Neural crest cell (in vitro differentiated cells): ENCODE data around the gene CCDC198. TPM values are rescaled to one million over a fixed set of nuclear protein-coding genes. Genes with fewer than 3 reads are reported as not detected.
A peak's percentile ranks its signal among the peaks of the same experiment; 100 is the strongest.

Source experiments
- DNase-seq: peaks from one replicate; pipeline ENCODE4 v3.0.0; 2021; ENCODE audit warnings: low read depth, mixed read lengths, low spot score
- H3K27ac Mint-ChIP-seq: one replicate; pipeline ENCODE4 v1.8.0; 2021; ENCODE audit warnings: mild to moderate bottlenecking, mixed read lengths; ENCODE audit not compliant: unreplicated experiment
- H3K27me3 Mint-ChIP-seq: 2 replicates; pipeline ENCODE4 v1.8.0; 2021; ENCODE audit warnings: low read depth, mild to moderate bottlenecking, mixed read lengths
- H3K36me3 Mint-ChIP-seq: 2 replicates; pipeline ENCODE4 v1.8.0; 2021; ENCODE audit warnings: low read depth, mild to moderate bottlenecking, mixed read lengths
- H3K4me1 Mint-ChIP-seq: 2 replicates; pipeline ENCODE4 v1.8.0; 2021; ENCODE audit warnings: mixed read lengths
- H3K4me3 Mint-ChIP-seq: one replicate; pipeline ENCODE4 v1.8.0; 2021; ENCODE audit warnings: mild to moderate bottlenecking, mixed read lengths
- H3K9me3 Mint-ChIP-seq: 2 replicates; pipeline ENCODE4 v1.8.0; 2021; ENCODE audit warnings: mixed read lengths
- CTCF ChIP-seq: fragments of 200-600 bp; sonication (generic); conservative IDR thresholded peaks from 2 replicates; pipeline ENCODE4 v1.5.0; 2021; ENCODE audit warnings: antibody characterized with exemption, mild to moderate bottlenecking
- total RNA-seq: library from RNA; stranded (reverse); gene quantifications from 2 replicates; pipeline ENCODE4 v1.2.1, GENCODE V29; 2021

Gene CCDC198
- total RNA-seq, 1 donor from 2014 or later, result not detected

DNA sequence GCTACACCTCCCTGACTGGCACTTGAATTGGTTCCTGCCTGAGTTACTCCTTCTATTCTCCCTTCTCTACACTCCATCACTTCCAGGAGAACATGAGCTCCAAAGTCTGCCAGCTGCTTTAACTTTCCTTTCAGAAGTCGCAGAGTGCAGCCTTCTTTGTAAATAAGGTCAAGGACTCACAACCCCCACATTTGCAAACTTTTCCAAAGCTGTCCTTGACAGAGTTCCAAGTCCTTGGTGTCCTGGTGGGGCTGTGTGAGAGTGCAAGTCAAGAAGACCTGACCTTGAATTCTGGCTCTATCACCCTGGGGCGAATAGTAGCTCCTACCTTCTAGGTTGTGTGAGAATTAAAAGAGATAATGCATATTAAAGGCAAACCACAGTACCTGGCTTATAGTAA, 15.6 kb downstream of the CCDC198 start:
- Mint-ChIP-seq H3K4me3 (no peak overlapping the region), H3K9me3 (no peaks in the 10 kb centered on the region), H3K27ac (no peak overlapping the region), H3K36me3 (no peaks in the 10 kb centered on the region), H3K27me3 (peaks cover 6% of the 10 kb centered on the region), H3K4me1 (no peaks in the 10 kb centered on the region)
- TF ChIP-seq CTCF, result no peak
- no peak for DNase-seq

- no peak for TF ChIP-seq CTCF
- no peak overlapping the region for H3K27ac Mint-ChIP-seq
- no peaks in the 10 kb centered on the region for H3K27me3 Mint-ChIP-seq
- H3K4me1 Mint-ChIP-seq, result no peaks in the 10 kb centered on the region
- no peak overlapping the region for H3K4me3 Mint-ChIP-seq
- peaks cover 4% of the 10 kb centered on the region for H3K9me3 Mint-ChIP-seq
- H3K36me3 Mint-ChIP-seq, result no peaks in the 10 kb centered on the region
- no peak for DNase-seq
These were observed 22.7 kb downstream of the CCDC198 start for GRCh38 chr14:57470909-57471308.

DNA sequence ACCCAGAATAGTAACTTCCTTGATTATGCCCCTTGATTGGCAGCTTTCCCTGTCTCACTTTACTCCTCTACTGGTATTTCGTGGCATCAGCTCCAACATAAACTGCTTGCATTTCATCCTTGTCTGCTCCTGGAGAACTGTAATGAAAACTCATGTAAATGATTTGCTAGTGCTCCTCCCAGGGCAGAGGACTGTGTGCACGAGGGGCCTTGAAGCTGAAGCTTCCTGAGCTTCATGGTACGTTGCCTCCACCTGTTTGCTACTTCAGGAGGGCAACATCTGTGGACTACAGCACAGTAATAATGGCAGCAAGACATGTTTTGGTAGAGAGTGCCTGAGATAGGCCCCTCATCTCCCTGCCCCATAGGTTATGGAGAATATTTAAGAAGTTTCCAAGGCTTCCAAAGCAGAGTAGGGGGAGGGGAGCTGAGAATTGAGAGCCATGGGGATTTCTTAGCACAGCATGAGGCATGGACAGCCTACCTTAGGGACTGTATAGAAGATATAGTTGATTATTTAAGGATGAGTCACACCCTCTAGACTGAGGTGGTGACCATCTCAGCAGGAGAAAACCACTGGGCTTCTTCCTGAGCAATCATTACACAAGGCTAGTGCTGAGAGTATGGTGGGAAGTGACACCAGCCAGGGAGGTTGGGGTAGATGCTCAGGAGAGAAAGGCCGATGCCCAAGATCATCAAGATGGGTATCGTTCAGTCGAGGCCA, 29.5 kb downstream of the CCDC198 start:
- Mint-ChIP-seq H3K4me1 (no peaks in the 10 kb centered on the region), H3K4me3 (no peak overlapping the region), H3K27ac (peak overlapping the region; percentile 35), H3K9me3 (peaks cover 11% of the 10 kb centered on the region), H3K27me3 (no peaks in the 10 kb centered on the region), H3K36me3 (no peaks in the 10 kb centered on the region)
- no peak for DNase-seq
- TF ChIP-seq CTCF, result no peak

- Mint-ChIP-seq H3K4me3 (no peak overlapping the region), H3K9me3 (peaks cover 7% of the 10 kb centered on the region), H3K36me3 (no peaks in the 10 kb centered on the region), H3K27me3 (no peaks in the 10 kb centered on the region), H3K27ac (no peak overlapping the region), H3K4me1 (no peaks in the 10 kb centered on the region)
- TF ChIP-seq CTCF, result no peak
- no peak for DNase-seq
These were observed 31.1 kb downstream of the CCDC198 start for GRCh38 chr14:57462551-57462950.

- no peaks in the 10 kb centered on the region for H3K36me3 Mint-ChIP-seq
- no peak for TF ChIP-seq CTCF
- H3K27ac Mint-ChIP-seq, result no peak overlapping the region
- H3K27me3 Mint-ChIP-seq, result no peaks in the 10 kb centered on the region
- DNase-seq, result no peak
- peaks cover 8% of the 10 kb centered on the region for H3K9me3 Mint-ChIP-seq
- no peaks in the 10 kb centered on the region for H3K4me1 Mint-ChIP-seq
- H3K4me3 Mint-ChIP-seq, result no peak overlapping the region
These were observed 31.8 kb downstream of the CCDC198 start for GRCh38 chr14:57461777-57462320.
